HG02943 (cell line): ENCODE measurements around the gene FAM186B.
"Not testable (repeated sequence)": the region's sequence is repeated elsewhere in the genome, so short reads cannot be mapped to it uniquely, and the experiment has no call there.

Experiments used
- ATAC-seq: cut with Tn5 transposase; IDR thresholded peaks from one replicate; pipeline ENCODE4 v1.9.1; 2021; ENCODE audit warnings: mild to moderate bottlenecking, low read depth, moderate library complexity; ENCODE audit not compliant: unreplicated experiment

Gene FAM186B

GRCh38 chr12:49612210-49612609 lies 6.8 kb upstream of the FAM186B start:
- no peak for ATAC-seq

- ATAC-seq: not testable (repeated sequence)
These were observed 5.3 kb upstream of the FAM186B start for GRCh38 chr12:49610785-49611184.

GRCh38 chr12:49609875-49610154 lies 4.4 kb upstream of the FAM186B start:
- ATAC-seq: no peak

- no peak for ATAC-seq
These were observed 3.8 kb upstream of the FAM186B start for GRCh38 chr12:49609059-49609874.

DNA sequence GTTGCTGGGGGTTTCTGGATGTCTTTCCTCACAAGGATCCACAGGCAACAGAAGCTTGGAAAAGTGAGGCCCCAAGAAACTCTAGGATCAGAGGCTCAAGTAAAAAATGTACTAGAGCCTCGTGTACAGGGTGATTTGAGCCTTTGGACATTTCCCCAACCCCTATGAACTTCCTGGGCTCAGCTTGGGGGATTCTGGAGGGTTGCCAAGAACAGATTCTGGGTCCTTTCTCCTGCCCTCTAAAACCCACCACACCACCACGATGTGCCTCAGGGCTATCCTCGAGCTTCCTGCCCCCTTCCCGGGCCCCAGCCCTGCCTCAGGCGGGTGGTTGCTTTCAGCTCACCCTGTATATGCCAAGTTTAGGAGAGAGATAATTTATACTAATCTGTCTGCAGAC lies 583 bp downstream of the FAM186B start:
- ATAC-seq: no peak

DNA sequence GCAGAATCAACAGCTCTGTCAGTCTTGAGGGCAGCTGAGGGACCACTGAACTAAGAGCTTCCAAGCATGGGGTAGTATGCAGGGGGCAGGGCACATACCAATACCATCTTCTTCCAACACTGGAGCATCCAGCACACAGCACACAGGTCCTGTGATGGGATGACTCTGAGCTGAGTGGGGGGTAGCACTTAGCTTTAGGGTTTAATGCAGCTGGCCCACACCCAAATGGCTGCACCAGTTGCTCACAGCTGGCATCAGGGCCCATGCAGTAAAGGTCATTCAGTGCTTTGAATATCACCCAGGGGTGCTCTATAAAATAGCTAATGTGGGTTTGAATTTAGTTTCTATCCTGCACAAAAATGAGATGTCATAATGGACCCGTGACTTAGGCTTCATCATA lies 1.7 kb downstream of the FAM186B start:
- ATAC-seq: no peak

GRCh38 chr12:49599961-49600360 lies 5.5 kb downstream of the FAM186B start:
- no peak for ATAC-seq

DNA sequence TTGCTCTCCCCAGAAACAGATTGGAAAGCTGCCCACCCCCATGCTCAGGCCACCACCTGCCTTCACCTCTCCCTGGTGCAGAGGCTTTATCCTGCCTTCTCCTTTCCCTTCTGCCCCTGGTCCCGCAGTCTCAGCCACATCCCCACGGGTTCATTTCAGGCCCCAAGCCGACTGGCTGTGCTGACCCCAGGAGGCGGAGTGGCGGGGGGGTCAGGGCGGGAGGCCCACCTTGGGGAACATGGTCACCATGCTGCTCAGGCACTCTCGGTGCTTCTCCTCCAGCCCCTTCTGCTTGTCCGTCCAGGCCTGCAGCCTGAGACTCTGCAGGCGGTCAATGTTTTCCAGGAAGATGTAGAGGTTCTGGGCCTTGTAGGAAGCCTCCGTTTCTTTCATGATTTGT lies 6.9 kb downstream of the FAM186B start:
- ATAC-seq: no peak

DNA sequence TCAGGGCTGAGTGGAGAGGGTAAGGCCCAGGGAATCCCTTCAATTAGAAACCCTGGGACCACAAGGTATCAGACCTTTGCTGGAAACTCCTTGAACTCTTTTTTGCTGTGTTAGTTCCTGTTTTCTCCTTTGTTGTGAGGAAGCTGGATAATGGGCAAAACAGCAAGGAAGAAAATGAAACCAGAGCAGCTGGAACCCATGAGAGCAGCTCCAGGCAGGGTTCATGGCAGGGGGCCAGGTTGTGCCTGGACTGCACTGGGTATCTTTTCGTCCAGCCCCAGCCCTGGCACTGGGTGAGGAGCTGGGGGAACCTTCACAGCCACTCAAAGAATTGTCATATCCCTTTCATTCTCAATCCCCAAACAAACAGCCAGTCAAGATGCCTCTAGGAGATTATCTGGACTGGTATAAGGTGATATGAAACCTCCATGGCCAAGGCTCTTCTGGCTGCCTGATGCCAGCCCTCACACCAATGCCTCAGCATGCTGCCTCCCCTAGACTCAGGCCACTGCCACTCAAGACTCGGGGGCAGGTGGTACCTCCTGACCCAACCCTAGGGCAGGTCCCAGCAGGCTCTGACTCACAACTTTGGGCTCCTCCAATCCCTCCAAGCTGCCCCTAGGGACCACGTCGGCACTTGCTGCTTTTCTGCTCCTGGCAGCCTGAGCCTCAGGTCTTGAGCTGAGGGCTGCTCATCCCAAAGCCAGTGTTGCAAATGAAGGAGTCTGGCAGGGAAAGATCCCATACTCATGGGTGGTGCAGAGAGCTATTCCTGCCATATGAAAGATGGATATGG lies 16.5 kb downstream of the FAM186B start:
- no peak for ATAC-seq

DNA sequence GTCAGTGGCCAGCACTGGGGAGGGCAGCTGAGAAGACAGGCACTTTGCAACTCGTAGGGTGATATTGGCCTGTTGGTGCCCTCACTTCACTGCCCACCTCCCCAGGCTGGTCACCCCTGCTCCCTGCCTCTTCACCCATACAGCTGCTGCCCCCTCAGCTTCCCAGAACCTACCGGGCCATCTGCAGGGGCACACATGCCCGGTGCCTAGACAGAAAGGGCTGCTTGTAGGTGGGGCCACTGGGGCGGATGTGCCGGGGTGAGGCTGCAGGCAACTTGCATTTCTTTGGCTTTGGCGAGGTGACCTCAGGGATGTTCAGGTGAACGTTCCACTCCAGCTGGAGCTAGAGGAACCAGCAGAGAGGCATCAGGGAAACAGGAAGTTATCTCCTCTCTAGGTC lies 17.2 kb downstream of the FAM186B start:
- ATAC-seq: no peak

- ATAC-seq: no peak
These were observed 18.1 kb downstream of the FAM186B start for GRCh38 chr12:49587174-49587908.

GRCh38 chr12:49585477-49586459 lies 19.7 kb downstream of the FAM186B start:
- ATAC-seq: no peak

- ATAC-seq: no peak
These were observed 20.8 kb downstream of the FAM186B start for GRCh38 chr12:49584591-49584990.

- no peak for ATAC-seq
These were observed 21.9 kb downstream of the FAM186B start for GRCh38 chr12:49583366-49584094.

GRCh38 chr12:49582850-49583249 lies 22.6 kb downstream of the FAM186B start:
- no peak for ATAC-seq

DNA sequence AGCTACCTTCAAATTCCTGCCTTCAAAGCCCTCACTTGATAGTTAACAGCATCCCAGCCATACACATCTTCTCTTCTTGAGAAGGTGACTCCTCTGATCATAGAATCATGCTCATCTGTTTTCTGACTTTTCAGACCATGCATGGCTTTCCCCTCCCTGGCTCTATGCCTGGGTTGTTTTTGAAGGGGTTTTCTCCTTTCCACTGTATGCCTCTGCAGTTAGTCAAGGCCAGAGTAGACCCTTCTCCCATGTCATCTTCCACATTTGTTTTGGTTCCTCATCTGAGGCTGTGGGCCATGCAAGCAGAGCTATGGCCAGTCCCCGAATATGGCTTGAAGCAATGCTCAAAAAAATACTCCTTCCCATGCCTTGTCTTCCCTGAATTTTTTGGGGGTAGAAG lies 23.2 kb downstream of the FAM186B start:
- no peak for ATAC-seq

DNA sequence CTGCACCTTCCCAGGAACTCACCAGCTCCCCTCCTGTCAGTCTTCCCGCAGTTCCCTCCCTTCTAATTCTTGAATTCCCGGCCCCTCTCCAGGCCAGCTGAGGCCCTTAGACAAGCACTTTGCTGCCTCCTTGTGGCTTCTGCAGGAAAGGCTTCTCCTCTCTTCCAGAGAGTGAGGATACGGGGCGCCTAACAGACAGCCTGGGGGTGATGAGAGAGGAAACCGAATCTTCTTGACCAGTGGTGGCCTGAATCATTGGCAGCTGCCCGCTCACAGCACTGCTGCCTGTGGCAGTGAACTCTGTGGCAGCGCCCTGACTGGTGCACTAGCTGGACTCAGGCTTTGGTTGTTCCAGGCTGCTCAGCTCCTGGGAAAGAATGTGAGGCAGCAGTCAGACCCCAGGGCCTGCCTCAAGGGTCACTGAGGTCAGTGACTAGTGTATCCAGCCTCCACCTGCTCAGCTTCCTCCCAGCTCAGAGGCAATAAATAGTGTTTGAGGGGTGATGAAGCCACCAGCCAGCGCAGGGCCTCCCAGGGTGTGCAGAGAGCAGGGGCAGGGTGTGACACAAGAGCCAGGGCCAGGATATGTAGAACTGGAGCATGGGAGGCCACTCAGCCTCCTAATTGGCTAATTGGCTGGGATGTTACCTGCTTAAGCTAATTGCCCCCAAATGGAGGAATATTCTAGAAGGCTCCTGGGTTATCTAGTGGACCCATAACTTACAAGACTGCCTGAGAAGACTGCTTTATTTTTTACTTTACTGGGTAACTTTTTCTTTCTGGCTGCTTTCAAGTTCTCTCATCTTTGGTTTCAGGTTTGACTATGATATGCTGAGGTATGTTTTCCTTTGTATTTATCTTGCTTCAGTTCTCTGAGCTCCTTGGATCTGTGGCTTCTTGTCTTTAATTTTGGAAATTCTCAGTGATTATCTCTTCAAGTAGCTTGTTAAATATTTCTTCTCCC lies 24.6 kb downstream of the FAM186B start:
- ATAC-seq: no peak

GRCh38 chr12:49578471-49579112 lies 26.8 kb downstream of the FAM186B start:
- no peak for ATAC-seq
